HEK293 (cell line): ENCODE measurements around the gene TP53BP2.

ENCODE experiments used
- EGR2 ChIP-seq: fragments of 450-650 bp; formaldehyde crosslinking; IDR thresholded peaks from 2 replicates; pipeline ENCODE4 v1.5.1; 2016; ENCODE audit warnings: low read depth, missing biosample characterization, missing genetic modification characterization
- GLIS2 ChIP-seq: fragments of 450-650 bp; formaldehyde crosslinking; IDR thresholded peaks from 2 replicates; pipeline ENCODE4 v1.5.1; 2016; ENCODE audit warnings: missing biosample characterization, missing genetic modification characterization
- HOXC10 ChIP-seq: sonication (generic); formaldehyde crosslinking; IDR thresholded peaks from 2 replicates; pipeline ENCODE4 v1.8.1; 2023; ENCODE audit warnings: mild to moderate bottlenecking, missing genetic modification reagents
- OVOL3 ChIP-seq: fragments of 450-650 bp; formaldehyde crosslinking; IDR thresholded peaks from 2 replicates; pipeline ENCODE4 v1.5.1; 2016; ENCODE audit warnings: missing biosample characterization, missing genetic modification characterization
- TRIM28 ChIP-seq: IDR thresholded peaks from 2 replicates; pipeline ENCODE4 v1.6.1; 2011; ENCODE audit warnings: low read length, control low read depth, borderline replicate concordance
- ZBTB21 ChIP-seq: fragments of 450-650 bp; formaldehyde crosslinking; IDR thresholded peaks from 2 replicates; pipeline ENCODE4 v1.5.1; 2017; ENCODE audit warnings: missing biosample characterization, missing genetic modification characterization
- ZNF10 ChIP-seq: fragments of 450-650 bp; formaldehyde crosslinking; IDR thresholded peaks from 2 replicates; pipeline ENCODE4 v1.5.1; 2017; ENCODE audit warnings: missing biosample characterization, missing genetic modification characterization
- ZNF19 ChIP-seq: fragments of 450-650 bp; formaldehyde crosslinking; IDR thresholded peaks from 2 replicates; pipeline ENCODE4; 2016; ENCODE audit warnings: missing biosample characterization, missing genetic modification characterization, low read depth
- ZNF24 ChIP-seq: fragments of 450-650 bp; formaldehyde crosslinking; IDR thresholded peaks from 2 replicates; pipeline ENCODE4 v1.5.1; 2016; ENCODE audit warnings: missing biosample characterization, missing genetic modification characterization
- ZNF324 ChIP-seq: fragments of 450-650 bp; formaldehyde crosslinking; IDR thresholded peaks from 2 replicates; pipeline ENCODE4 v1.5.1; 2016; ENCODE audit warnings: missing biosample characterization, missing genetic modification characterization
- ZNF391 ChIP-seq: fragments of 450-650 bp; formaldehyde crosslinking; IDR thresholded peaks from 2 replicates; pipeline ENCODE4 v1.5.1; 2016; ENCODE audit warnings: low read depth, missing biosample characterization, missing genetic modification characterization, borderline replicate concordance
- ZNF555 ChIP-seq: fragments of 450-650 bp; formaldehyde crosslinking; conservative IDR thresholded peaks from 2 replicates; pipeline ENCODE4 v1.5.1; 2017; ENCODE audit warnings: missing biosample characterization, mild to moderate bottlenecking, missing genetic modification characterization, inconsistent platforms
- ZNF560 ChIP-seq: fragments of 450-650 bp; formaldehyde crosslinking; IDR thresholded peaks from 2 replicates; pipeline ENCODE4 v1.5.1; 2017; ENCODE audit warnings: missing biosample characterization, missing genetic modification characterization, borderline replicate concordance
- ZNF561 ChIP-seq: fragments of 450-650 bp; IDR thresholded peaks from 2 replicates; pipeline ENCODE4 v1.5.1; 2018; ENCODE audit warnings: missing biosample characterization, missing genetic modification characterization, borderline replicate concordance
- ZNF610 ChIP-seq: fragments of 450-650 bp; formaldehyde crosslinking; IDR thresholded peaks from 2 replicates; pipeline ENCODE4 v1.5.1; 2016; ENCODE audit warnings: missing biosample characterization, missing genetic modification characterization, borderline replicate concordance
- ZNF629 ChIP-seq: fragments of 450-650 bp; formaldehyde crosslinking; IDR thresholded peaks from 2 replicates; pipeline ENCODE4 v1.5.1; 2017; ENCODE audit warnings: missing biosample characterization, missing genetic modification characterization
- ZNF701 ChIP-seq: fragments of 450-650 bp; formaldehyde crosslinking; IDR thresholded peaks from 2 replicates; pipeline ENCODE4 v1.5.1; 2016; ENCODE audit warnings: missing biosample characterization, missing genetic modification characterization
- ZNF830 ChIP-seq: fragments of 450-650 bp; IDR thresholded peaks from 2 replicates; pipeline ENCODE4 v1.5.0; 2018; ENCODE audit warnings: missing biosample characterization, missing genetic modification characterization, low read depth, mild to moderate bottlenecking, moderate library complexity
- TF ChIP-seq, protein P1 (sequence below): fragments of 450-650 bp; formaldehyde crosslinking; IDR thresholded peaks from 2 replicates; pipeline ENCODE4 v1.5.1; 2016; ENCODE audit warnings: missing biosample characterization, missing genetic modification characterization
- TF ChIP-seq, protein P2 (sequence below): fragments of 450-650 bp; formaldehyde crosslinking; IDR thresholded peaks from 2 replicates; pipeline ENCODE4 v1.5.1; 2016; ENCODE audit warnings: missing biosample characterization, missing genetic modification characterization, borderline replicate concordance
- TF ChIP-seq, protein P3 (sequence below): fragments of 450-650 bp; formaldehyde crosslinking; IDR thresholded peaks from 2 replicates; pipeline ENCODE4 v1.5.1; 2017; ENCODE audit warnings: missing biosample characterization, missing genetic modification characterization
- TF ChIP-seq, protein P4 (sequence below): fragments of 450-650 bp; formaldehyde crosslinking; IDR thresholded peaks from 2 replicates; pipeline ENCODE4 v1.5.1; 2016; ENCODE audit warnings: missing biosample characterization, missing genetic modification characterization

TP53BP2 gene

DNA sequence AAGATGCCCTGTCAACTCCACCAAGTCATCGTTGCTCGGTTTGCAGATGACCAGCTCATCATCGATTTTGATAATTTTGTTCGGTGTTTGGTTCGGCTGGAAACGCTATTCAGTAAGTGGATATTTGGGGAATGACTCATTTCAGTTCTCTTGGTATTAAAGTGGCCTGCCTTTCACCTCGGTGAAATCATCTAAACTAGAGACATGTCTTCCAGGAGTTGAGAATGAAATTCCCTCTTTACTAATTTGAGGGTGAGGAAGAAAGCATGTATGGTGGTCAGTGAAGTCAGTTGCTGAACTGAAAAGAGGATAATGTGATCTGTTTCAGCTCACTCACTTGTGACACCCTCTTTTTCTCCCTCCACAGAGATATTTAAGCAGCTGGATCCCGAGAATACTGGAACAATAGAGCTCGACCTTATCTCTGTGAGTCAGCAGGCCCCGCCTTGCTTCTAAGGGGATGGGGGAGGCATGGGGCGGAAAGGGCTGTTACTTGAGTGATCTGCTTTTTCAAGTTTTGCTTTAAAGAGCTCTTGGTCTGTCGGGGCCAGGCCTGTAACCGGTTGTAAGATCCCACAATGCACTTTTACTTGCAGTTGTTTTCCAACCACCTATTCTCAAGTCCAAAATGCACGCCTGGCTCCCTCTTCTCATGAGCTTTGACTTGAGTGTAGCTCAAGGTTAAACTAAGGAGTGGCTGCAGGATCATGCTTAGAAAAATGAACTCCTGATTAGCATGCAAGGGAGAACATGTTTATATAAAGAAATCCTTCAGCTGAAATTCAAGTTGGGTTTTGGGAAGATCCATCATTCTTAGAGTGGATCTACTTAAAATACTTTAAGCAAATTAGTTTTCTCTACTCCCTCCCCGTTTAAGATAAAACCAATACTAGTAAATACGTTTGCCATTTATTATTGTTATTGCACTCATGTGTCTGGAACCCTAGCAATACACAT is 73.7 kb downstream of the TP53BP2 start (continued):
- TF ChIP-seq ZNF324 (tag by site-specific recombination) = peak; percentile 65; the same call in 1 of the 2 replicates
- no peak for TF ChIP-seq HOXC10 (CRISPR knock-in tag)
- TF ChIP-seq ZNF610 (tag by site-specific recombination) = no peak
- no peak for TF ChIP-seq ZNF19 (tag by site-specific recombination)
- peak; percentile 88 for TF ChIP-seq TRIM28
- TF ChIP-seq ZNF701 = no peak
- peak; percentile 19; the same call in 1 of the 2 replicates for TF ChIP-seq ZBTB21 (tag by site-specific recombination)
- TF ChIP-seq ZNF830 (tag by site-specific recombination) = no peak
- TF ChIP-seq, protein P1, sequence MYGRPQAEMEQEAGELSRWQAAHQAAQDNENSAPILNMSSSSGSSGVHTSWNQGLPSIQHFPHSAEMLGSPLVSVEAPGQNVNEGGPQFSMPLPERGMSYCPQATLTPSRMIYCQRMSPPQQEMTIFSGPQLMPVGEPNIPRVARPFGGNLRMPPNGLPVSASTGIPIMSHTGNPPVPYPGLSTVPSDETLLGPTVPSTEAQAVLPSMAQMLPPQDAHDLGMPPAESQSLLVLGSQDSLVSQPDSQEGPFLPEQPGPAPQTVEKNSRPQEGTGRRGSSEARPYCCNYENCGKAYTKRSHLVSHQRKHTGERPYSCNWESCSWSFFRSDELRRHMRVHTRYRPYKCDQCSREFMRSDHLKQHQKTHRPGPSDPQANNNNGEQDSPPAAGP (tag by site-specific recombination) = peak; percentile 80
- peak; percentile 34; the same call in 1 of the 2 replicates for TF ChIP-seq ZNF24
- no peak for TF ChIP-seq EGR2 (tag by site-specific recombination)
- TF ChIP-seq, protein P2, sequence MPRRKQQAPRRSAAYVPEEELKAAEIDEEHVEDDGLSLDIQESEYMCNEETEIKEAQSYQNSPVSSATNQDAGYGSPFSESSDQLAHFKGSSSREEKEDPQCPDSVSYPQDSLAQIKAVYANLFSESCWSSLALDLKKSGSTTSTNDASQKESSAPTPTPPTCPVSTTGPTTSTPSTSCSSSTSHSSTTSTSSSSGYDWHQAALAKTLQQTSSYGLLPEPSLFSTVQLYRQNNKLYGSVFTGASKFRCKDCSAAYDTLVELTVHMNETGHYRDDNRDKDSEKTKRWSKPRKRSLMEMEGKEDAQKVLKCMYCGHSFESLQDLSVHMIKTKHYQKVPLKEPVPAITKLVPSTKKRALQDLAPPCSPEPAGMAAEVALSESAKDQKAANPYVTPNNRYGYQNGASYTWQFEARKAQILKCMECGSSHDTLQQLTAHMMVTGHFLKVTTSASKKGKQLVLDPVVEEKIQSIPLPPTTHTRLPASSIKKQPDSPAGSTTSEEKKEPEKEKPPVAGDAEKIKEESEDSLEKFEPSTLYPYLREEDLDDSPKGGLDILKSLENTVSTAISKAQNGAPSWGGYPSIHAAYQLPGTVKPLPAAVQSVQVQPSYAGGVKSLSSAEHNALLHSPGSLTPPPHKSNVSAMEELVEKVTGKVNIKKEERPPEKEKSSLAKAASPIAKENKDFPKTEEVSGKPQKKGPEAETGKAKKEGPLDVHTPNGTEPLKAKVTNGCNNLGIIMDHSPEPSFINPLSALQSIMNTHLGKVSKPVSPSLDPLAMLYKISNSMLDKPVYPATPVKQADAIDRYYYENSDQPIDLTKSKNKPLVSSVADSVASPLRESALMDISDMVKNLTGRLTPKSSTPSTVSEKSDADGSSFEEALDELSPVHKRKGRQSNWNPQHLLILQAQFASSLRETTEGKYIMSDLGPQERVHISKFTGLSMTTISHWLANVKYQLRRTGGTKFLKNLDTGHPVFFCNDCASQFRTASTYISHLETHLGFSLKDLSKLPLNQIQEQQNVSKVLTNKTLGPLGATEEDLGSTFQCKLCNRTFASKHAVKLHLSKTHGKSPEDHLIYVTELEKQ (tag by site-specific recombination) = peak; percentile 44
- TF ChIP-seq, protein P3, sequence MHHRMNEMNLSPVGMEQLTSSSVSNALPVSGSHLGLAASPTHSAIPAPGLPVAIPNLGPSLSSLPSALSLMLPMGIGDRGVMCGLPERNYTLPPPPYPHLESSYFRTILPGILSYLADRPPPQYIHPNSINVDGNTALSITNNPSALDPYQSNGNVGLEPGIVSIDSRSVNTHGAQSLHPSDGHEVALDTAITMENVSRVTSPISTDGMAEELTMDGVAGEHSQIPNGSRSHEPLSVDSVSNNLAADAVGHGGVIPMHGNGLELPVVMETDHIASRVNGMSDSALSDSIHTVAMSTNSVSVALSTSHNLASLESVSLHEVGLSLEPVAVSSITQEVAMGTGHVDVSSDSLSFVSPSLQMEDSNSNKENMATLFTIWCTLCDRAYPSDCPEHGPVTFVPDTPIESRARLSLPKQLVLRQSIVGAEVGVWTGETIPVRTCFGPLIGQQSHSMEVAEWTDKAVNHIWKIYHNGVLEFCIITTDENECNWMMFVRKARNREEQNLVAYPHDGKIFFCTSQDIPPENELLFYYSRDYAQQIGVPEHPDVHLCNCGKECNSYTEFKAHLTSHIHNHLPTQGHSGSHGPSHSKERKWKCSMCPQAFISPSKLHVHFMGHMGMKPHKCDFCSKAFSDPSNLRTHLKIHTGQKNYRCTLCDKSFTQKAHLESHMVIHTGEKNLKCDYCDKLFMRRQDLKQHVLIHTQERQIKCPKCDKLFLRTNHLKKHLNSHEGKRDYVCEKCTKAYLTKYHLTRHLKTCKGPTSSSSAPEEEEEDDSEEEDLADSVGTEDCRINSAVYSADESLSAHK (tag by site-specific recombination) = no peak; the same call in 1 of the 2 replicates
- peak; percentile 40; the same call in 1 of the 2 replicates for TF ChIP-seq ZNF561 (tag by site-specific recombination)
- peak; percentile 80 for TF ChIP-seq ZNF629
- 0 out of 2 replicates have a peak, but pooled peaks have one; percentile 41 for TF ChIP-seq OVOL3 (tag by site-specific recombination)
- TF ChIP-seq, protein P4, sequence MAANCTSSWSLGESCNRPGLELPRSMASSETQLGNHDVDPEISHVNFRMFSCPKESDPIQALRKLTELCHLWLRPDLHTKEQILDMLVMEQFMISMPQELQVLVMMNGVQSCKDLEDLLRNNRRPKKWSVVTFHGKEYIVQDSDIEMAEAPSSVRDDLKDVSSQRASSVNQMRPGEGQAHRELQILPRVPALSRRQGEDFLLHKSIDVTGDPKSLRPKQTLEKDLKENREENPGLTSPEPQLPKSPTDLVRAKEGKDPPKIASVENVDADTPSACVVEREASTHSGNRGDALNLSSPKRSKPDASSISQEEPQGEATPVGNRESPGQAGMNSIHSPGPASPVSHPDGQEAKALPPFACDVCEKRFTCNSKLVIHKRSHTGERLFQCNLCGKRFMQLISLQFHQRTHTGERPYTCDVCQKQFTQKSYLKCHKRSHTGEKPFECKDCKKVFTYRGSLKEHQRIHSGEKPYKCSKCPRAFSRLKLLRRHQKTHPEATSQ = no peak
- TF ChIP-seq ZNF10 = peak; percentile 57; the same call in 1 of the 2 replicates
- no peak for TF ChIP-seq ZNF560
- TF ChIP-seq GLIS2 (tag by site-specific recombination) = no peak
- no peak for TF ChIP-seq ZNF391 (tag by site-specific recombination)
- TF ChIP-seq ZNF555 (tag by site-specific recombination) = no peak
